HG03060 (cell line): Measurements from ENCODE around the gene COL13A1.

Source experiments
- ATAC-seq: cut with Tn5 transposase; IDR thresholded peaks from one replicate; pipeline ENCODE4 v1.9.1; 2021; ENCODE audit warnings: low read depth, moderate number of reproducible peaks; ENCODE audit not compliant: unreplicated experiment

The COL13A1 gene

GRCh38 chr10:69994262-69994661 is 192.6 kb downstream of the COL13A1 start:
- no peak for ATAC-seq

DNA sequence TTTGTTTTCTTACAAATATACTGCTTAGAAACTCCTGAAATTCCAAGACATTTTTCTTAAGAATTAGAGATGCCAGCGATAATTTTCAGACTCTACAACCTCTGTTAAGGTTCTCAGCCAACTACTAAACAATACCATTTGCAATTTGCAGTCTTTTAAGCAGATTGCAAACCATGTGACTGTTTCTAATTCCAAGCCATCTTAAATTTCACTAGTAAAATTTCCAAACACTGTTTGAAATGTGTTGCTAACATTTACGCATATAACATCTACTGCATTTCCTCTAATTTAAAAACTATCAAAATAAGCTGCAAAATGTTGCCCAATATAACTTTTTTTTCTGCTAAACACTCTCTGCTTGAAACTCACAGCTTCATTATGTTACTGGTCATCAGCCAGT is 194.9 kb downstream of the COL13A1 start:
- ATAC-seq = no peak

DNA sequence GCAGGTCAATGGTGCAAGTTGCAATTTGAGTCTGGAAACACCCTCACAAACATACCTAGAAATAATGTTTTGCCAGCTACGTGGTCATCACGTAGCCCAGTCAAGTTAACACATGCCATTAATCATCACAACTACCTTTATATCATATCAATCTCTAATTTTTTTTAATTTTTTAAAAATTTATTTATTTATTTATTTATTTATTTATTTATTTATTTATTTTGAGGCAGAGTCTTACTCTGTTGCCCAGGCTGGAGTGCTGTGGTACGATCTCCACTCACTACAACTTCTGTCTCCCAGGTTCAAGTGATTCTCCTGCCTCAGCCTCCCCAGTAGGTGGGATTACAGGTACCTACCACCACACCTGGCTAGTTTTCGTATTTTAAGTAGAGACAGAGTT is 198.6 kb downstream of the COL13A1 start:
- no peak for ATAC-seq

GRCh38 chr10:70007116-70007820 is 205.6 kb downstream of the COL13A1 start:
- no peak for ATAC-seq
